GM23338 (cell line): ENCODE measurements around the gene TOGARAM1. TPM values are rescaled to one million over a fixed set of nuclear protein-coding genes. Genes with fewer than 3 reads are reported as not detected.

Experiments used
- ATAC-seq: fragments of 200-7000 bp; cut with Tn5 transposase; 3 replicates; pipeline ENCODE4 v1.9.1; 2020
- DNase-seq: peaks from one replicate; pipeline ENCODE4 v3.0.0-alpha.2; 2015; ENCODE audit warnings: low spot score
- H2AFZ ChIP-seq: fragments of 200-600 bp; sonication (generic); 2 replicates; pipeline ENCODE4 v1.8.0; 2016; ENCODE audit warnings: antibody characterized with exemption, mild to moderate bottlenecking, moderate library complexity
- H3F3A ChIP-seq: fragments of 200-600 bp; sonication (generic); replicated peaks from 2 replicates; pipeline ENCODE4 v1.8.0; 2017; ENCODE audit warnings: antibody characterized with exemption, mixed run types, low read depth
- H3K27ac ChIP-seq: fragments of 200-600 bp; sonication (generic); 2 replicates; pipeline ENCODE4 v1.6.1; 2016; ENCODE audit warnings: low read depth
- H3K27me3 ChIP-seq: fragments of 200-600 bp; sonication (generic); 2 replicates; pipeline ENCODE4 v1.8.0; 2016; ENCODE audit warnings: mild to moderate bottlenecking, mixed run types, moderate library complexity; ENCODE audit not compliant: insufficient read depth
- H3K36me3 ChIP-seq: fragments of 200-600 bp; sonication (generic); 2 replicates; pipeline ENCODE4 v1.8.0; 2016; ENCODE audit warnings: mild to moderate bottlenecking; ENCODE audit not compliant: insufficient read depth
- H3K4me1 ChIP-seq: fragments of 200-600 bp; sonication (generic); 2 replicates; pipeline ENCODE4 v1.8.0; 2016; ENCODE audit warnings: mild to moderate bottlenecking, moderate library complexity; ENCODE audit not compliant: insufficient read depth
- H3K4me2 ChIP-seq: fragments of 200-600 bp; sonication (generic); 2 replicates; pipeline ENCODE4 v1.7.1; 2017; ENCODE audit warnings: mixed run types
- H3K4me3 ChIP-seq: fragments of 200-600 bp; sonication (generic); 2 replicates; pipeline ENCODE4 v1.6.1; 2016; ENCODE audit warnings: mixed run types
- H3K79me2 ChIP-seq: fragments of 200-600 bp; sonication (generic); replicated peaks from 2 replicates; pipeline ENCODE4 v1.8.0; 2017; ENCODE audit warnings: mild to moderate bottlenecking; ENCODE audit not compliant: insufficient read depth
- H3K9me2 ChIP-seq: fragments of 200-600 bp; sonication (generic); 2 replicates; pipeline ENCODE4 v1.8.0; 2017; ENCODE audit not compliant: insufficient read depth
- H4K20me1 ChIP-seq: fragments of 200-600 bp; sonication (generic); replicated peaks from 2 replicates; pipeline ENCODE4 v1.8.0; 2017; ENCODE audit warnings: mild to moderate bottlenecking; ENCODE audit not compliant: insufficient read depth
- H3K27ac Mint-ChIP-seq: 2 replicates; pipeline ENCODE4 v1.8.0; 2020; ENCODE audit warnings: inconsistent platforms, mild to moderate bottlenecking, moderate library complexity, mixed read lengths
- H3K27me3 Mint-ChIP-seq: 3 replicates; pipeline ENCODE4 v1.8.0; 2022; ENCODE audit warnings: low read depth, mild to moderate bottlenecking, moderate library complexity, mixed read lengths, inconsistent platforms; ENCODE audit not compliant: insufficient read depth, poor library complexity
- H3K36me3 Mint-ChIP-seq: 3 replicates; pipeline ENCODE4 v1.8.0; 2021; ENCODE audit warnings: low read depth, mild to moderate bottlenecking, inconsistent platforms, moderate library complexity, mixed read lengths
- H3K4me1 Mint-ChIP-seq: 3 replicates; pipeline ENCODE4 v1.8.0; 2020; ENCODE audit warnings: mild to moderate bottlenecking, inconsistent platforms, mixed read lengths
- H3K4me3 Mint-ChIP-seq: 3 replicates; pipeline ENCODE4 v1.8.0; 2021; ENCODE audit warnings: moderate library complexity, mild to moderate bottlenecking, inconsistent platforms, mixed read lengths
- H3K9me3 Mint-ChIP-seq: 3 replicates; pipeline ENCODE4 v1.8.0; 2020; ENCODE audit warnings: moderate library complexity, mild to moderate bottlenecking, inconsistent platforms, mixed read lengths
- ETS1 ChIP-seq: IDR thresholded peaks from 2 replicates; pipeline ENCODE4 v1.6.1; 2016; ENCODE audit warnings: antibody characterized with exemption
- JUNB ChIP-seq: IDR thresholded peaks from one replicate; pipeline ENCODE4 v1.6.1; 2016; ENCODE audit warnings: antibody characterized with exemption; ENCODE audit not compliant: unreplicated experiment
- NANOG ChIP-seq: IDR thresholded peaks from 2 replicates; pipeline ENCODE4 v1.6.1; 2016; ENCODE audit warnings: antibody characterized with exemption, borderline replicate concordance
- POLR2AphosphoS5 ChIP-seq: IDR thresholded peaks from 2 replicates; pipeline ENCODE4 v1.6.1; 2016; ENCODE audit warnings: antibody characterized with exemption, low read depth
- STAT1 ChIP-seq: IDR thresholded peaks from one replicate; pipeline ENCODE4 v1.6.1; 2016; ENCODE audit warnings: antibody characterized with exemption; ENCODE audit not compliant: unreplicated experiment
- ZNF114 ChIP-seq: fragments of 250-450 bp; sonication (Bioruptor Pico); IDR thresholded peaks from 2 replicates; pipeline ENCODE4 v1.5.0; 2020; ENCODE audit warnings: mild to moderate bottlenecking, moderate library complexity
- ZNF331 ChIP-seq: fragments of 250-450 bp; sonication (Bioruptor Pico); IDR thresholded peaks from 2 replicates; pipeline ENCODE4 v1.5.0; 2020; ENCODE audit warnings: low read depth, mild to moderate bottlenecking, moderate library complexity
- polyA plus RNA-seq: library from polyadenylated mRNA; unstranded; fragments of >200 nt; fragmentation: Nextera tagmentation; extraction: Ambion mirVana; gene quantifications from 2 replicates; pipeline ENCODE4 v1.2.1, GENCODE V29; 2016
- total RNA-seq: library from RNA; depleted of rRNA; stranded (reverse); fragments of >200 nt; shearing (Covaris generic); gene quantifications from 2 replicates; pipeline ENCODE4 v1.2.3, GENCODE V29; 2014
- TF ChIP-seq, protein P1 (sequence below): fragments of 250-450 bp; sonication (Bioruptor Pico); IDR thresholded peaks from 2 replicates; pipeline ENCODE4 v1.5.0; 2020; ENCODE audit warnings: mild to moderate bottlenecking, moderate library complexity

TOGARAM1 gene
- total and polyA plus RNA-seq, 2 experiments from 2014 or later = 9.6 to 9.8 TPM

DNA sequence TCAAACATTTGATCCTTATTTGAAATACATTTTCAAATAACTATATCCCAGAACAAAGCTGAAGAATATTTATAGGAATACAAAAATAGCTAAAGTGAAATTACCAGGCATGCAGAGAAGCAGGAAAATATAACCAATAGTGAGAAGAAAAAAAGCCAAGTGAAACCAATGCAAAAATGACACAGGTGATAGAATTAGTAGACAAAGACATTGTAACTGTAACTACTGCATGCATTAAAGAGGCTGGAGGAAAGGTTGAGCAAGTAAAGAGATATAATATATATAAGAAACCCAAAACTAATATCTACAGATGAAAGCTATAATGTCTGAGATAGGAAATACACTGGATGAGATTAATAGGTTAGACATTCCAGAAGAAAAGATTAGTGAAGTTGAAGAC lies 72.7 kb downstream of the TOGARAM1 start (continued):
- TF ChIP-seq, protein P1, sequence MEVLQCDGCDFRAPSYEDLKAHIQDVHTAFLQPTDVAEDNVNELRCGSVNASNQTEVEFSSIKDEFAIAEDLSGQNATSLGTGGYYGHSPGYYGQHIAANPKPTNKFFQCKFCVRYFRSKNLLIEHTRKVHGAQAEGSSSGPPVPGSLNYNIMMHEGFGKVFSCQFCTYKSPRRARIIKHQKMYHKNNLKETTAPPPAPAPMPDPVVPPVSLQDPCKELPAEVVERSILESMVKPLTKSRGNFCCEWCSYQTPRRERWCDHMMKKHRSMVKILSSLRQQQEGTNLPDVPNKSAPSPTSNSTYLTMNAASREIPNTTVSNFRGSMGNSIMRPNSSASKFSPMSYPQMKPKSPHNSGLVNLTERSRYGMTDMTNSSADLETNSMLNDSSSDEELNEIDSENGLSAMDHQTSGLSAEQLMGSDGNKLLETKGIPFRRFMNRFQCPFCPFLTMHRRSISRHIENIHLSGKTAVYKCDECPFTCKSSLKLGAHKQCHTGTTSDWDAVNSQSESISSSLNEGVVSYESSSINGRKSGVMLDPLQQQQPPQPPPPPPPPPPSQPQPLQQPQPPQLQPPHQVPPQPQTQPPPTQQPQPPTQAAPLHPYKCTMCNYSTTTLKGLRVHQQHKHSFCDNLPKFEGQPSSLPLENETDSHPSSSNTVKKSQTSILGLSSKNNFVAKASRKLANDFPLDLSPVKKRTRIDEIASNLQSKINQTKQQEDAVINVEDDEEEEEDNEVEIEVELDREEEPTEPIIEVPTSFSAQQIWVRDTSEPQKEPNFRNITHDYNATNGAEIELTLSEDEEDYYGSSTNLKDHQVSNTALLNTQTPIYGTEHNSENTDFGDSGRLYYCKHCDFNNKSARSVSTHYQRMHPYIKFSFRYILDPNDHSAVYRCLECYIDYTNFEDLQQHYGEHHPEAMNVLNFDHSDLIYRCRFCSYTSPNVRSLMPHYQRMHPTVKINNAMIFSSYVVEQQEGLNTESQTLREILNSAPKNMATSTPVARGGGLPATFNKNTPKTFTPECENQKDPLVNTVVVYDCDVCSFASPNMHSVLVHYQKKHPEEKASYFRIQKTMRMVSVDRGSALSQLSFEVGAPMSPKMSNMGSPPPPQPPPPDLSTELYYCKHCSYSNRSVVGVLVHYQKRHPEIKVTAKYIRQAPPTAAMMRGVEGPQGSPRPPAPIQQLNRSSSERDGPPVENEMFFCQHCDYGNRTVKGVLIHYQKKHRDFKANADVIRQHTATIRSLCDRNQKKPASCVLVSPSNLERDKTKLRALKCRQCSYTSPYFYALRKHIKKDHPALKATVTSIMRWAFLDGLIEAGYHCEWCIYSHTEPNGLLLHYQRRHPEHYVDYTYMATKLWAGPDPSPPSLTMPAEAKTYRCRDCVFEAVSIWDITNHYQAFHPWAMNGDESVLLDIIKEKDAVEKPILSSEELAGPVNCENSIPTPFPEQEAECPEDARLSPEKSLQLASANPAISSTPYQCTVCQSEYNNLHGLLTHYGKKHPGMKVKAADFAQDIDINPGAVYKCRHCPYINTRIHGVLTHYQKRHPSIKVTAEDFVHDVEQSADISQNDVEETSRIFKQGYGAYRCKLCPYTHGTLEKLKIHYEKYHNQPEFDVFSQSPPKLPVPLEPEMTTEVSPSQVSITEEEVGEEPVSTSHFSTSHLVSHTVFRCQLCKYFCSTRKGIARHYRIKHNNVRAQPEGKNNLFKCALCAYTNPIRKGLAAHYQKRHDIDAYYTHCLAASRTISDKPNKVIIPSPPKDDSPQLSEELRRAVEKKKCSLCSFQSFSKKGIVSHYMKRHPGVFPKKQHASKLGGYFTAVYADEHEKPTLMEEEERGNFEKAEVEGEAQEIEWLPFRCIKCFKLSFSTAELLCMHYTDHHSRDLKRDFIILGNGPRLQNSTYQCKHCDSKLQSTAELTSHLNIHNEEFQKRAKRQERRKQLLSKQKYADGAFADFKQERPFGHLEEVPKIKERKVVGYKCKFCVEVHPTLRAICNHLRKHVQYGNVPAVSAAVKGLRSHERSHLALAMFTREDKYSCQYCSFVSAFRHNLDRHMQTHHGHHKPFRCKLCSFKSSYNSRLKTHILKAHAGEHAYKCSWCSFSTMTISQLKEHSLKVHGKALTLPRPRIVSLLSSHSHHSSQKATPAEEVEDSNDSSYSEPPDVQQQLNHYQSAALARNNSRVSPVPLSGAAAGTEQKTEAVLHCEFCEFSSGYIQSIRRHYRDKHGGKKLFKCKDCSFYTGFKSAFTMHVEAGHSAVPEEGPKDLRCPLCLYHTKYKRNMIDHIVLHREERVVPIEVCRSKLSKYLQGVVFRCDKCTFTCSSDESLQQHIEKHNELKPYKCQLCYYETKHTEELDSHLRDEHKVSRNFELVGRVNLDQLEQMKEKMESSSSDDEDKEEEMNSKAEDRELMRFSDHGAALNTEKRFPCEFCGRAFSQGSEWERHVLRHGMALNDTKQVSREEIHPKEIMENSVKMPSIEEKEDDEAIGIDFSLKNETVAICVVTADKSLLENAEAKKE = no peak
- TF ChIP-seq POLR2AphosphoS5 (no peak), ZNF114 (CRISPR knock-in tag) (no peak), ZNF331 (CRISPR knock-in tag) (no peak), NANOG (no peak), ETS1 (no peak), JUNB (no peak), STAT1 (no peak)

- Histone ChIP-seq H2AFZ (no peak overlapping the region), H3K79me2 (no peaks in the 10 kb centered on the region), H3K4me3 (no peak overlapping the region), H3K36me3 (peaks cover 8% of the 10 kb centered on the region; the same call in 1 of the 2 replicates), H3K4me2 (no peak overlapping the region), H3K27me3 (no peaks in the 10 kb centered on the region), H3K4me1 (no peaks in the 10 kb centered on the region), H3F3A (no peaks in the 10 kb centered on the region), H3K27ac (no peak overlapping the region), H3K9me2 (no peaks in the 10 kb centered on the region), H4K20me1 (no peaks in the 10 kb centered on the region)
- peaks cover 6% of the 10 kb centered on the region for H3K27me3 Mint-ChIP-seq
- no peak for DNase-seq
- no peak for ATAC-seq
- H3K4me3 Mint-ChIP-seq = no peak overlapping the region
- H3K4me1 Mint-ChIP-seq = no peaks in the 10 kb centered on the region
- H3K36me3 Mint-ChIP-seq = peaks cover 54% of the 10 kb centered on the region
- H3K9me3 Mint-ChIP-seq = peaks cover 28% of the 10 kb centered on the region
- no peak overlapping the region for H3K27ac Mint-ChIP-seq
- no peak for TF ChIP-seq ZNF114 (CRISPR knock-in tag)
- TF ChIP-seq NANOG = no peak
- no peak for TF ChIP-seq ETS1
- TF ChIP-seq, protein P1 = no peak
These were observed 76.3 kb downstream of the TOGARAM1 start for GRCh38 chr14:45038256-45038655.
